Skeletal muscle satellite cell (primary cell): Measurements from ENCODE around the gene AMPD1.
A peak's percentile ranks its signal among the peaks of the same experiment; 100 is the strongest.

Source experiments
- H3K27me3 ChIP-seq: 2 replicates; pipeline ENCODE4 v1.7.0; 2013; ENCODE audit warnings: low read length; ENCODE audit not compliant: control insufficient read depth, insufficient read depth
- H3K36me3 ChIP-seq: 2 replicates; pipeline ENCODE4 v1.7.0; 2013; ENCODE audit warnings: mild to moderate bottlenecking, control low read depth, low read length; ENCODE audit not compliant: insufficient read depth
- H3K4me1 ChIP-seq: 2 replicates; pipeline ENCODE4 v1.7.0; 2013; ENCODE audit warnings: low read length; ENCODE audit not compliant: control insufficient read depth, insufficient read depth
- H3K4me2 ChIP-seq: 2 replicates; pipeline ENCODE4 v1.7.0; 2013; ENCODE audit warnings: mild to moderate bottlenecking, low read length
- H3K4me3 ChIP-seq: 2 replicates; pipeline ENCODE4 v1.7.0; 2013; ENCODE audit warnings: low read length
- H3K9ac ChIP-seq: 2 replicates; pipeline ENCODE4 v1.7.0; 2013; ENCODE audit warnings: mild to moderate bottlenecking, low read depth, low read length, moderate library complexity
- H3K9me3 ChIP-seq: replicated peaks from 2 replicates; pipeline ENCODE4 v1.7.0; 2013; ENCODE audit warnings: mild to moderate bottlenecking, control low read depth, low read length

Gene AMPD1

GRCh38 chr1:114719424-114719787, 24.1 kb upstream of the AMPD1 start:
- H3K4me1 ChIP-seq = peaks cover 12% of the 10 kb centered on the region
- peaks cover 73% of the 10 kb centered on the region for H3K36me3 ChIP-seq
- H3K9me3 ChIP-seq = no peaks in the 10 kb centered on the region
- no peaks in the 10 kb centered on the region for H3K27me3 ChIP-seq
- H3K4me2 ChIP-seq = no peak overlapping the region
- H3K9ac ChIP-seq = no peak overlapping the region
- no peak overlapping the region for H3K4me3 ChIP-seq

GRCh38 chr1:114718661-114719423, 23.5 kb upstream of the AMPD1 start:
- Histone ChIP-seq H3K27me3 (no peaks in the 10 kb centered on the region), H3K36me3 (peaks cover 72% of the 10 kb centered on the region), H3K4me3 (no peak overlapping the region), H3K4me1 (peaks cover 14% of the 10 kb centered on the region), H3K9me3 (no peaks in the 10 kb centered on the region), H3K4me2 (no peak overlapping the region), H3K9ac (no peak overlapping the region)

- Histone ChIP-seq H3K9ac (peak within 1 kb of the TSS; percentile 97), H3K9me3 (no peaks in the 10 kb centered on the region), H3K27me3 (no peaks in the 10 kb centered on the region), H3K36me3 (peaks cover 72% of the 10 kb centered on the region), H3K4me2 (peak within 1 kb of the TSS; percentile 89), H3K4me3 (peak within 1 kb of the TSS; percentile 80), H3K4me1 (peaks cover 14% of the 10 kb centered on the region)
Observed at GRCh38 chr1:114716304-114717170, 21.2 kb upstream of the AMPD1 start, which contains the start of gene NRAS. Gene NRAS, minus strand, starts transcription at chr1:114716771. Its CDS starts 611 bp downstream, at chr1:114716160.

- no peaks in the 10 kb centered on the region for H3K27me3 ChIP-seq
- peak overlapping the region; percentile 80 for H3K4me3 ChIP-seq
- H3K4me1 ChIP-seq = peaks cover 14% of the 10 kb centered on the region
- peaks cover 71% of the 10 kb centered on the region for H3K36me3 ChIP-seq
- H3K4me2 ChIP-seq = peak overlapping the region; percentile 89
- H3K9me3 ChIP-seq = no peaks in the 10 kb centered on the region
- H3K9ac ChIP-seq = peak overlapping the region; percentile 97
Observed at GRCh38 chr1:114715952-114716303, 20.6 kb upstream of the AMPD1 start.

GRCh38 chr1:114712977-114713376, 17.6 kb upstream of the AMPD1 start:
- Histone ChIP-seq H3K4me3 (no peak overlapping the region), H3K9me3 (no peaks in the 10 kb centered on the region), H3K4me1 (peaks cover 14% of the 10 kb centered on the region), H3K36me3 (peaks cover 67% of the 10 kb centered on the region), H3K4me2 (no peak overlapping the region), H3K9ac (no peak overlapping the region), H3K27me3 (no peaks in the 10 kb centered on the region)

GRCh38 chr1:114710360-114710759, 15.0 kb upstream of the AMPD1 start:
- H3K4me2 ChIP-seq = no peak overlapping the region
- no peaks in the 10 kb centered on the region for H3K27me3 ChIP-seq
- H3K9me3 ChIP-seq = no peaks in the 10 kb centered on the region
- H3K36me3 ChIP-seq = peaks cover 83% of the 10 kb centered on the region
- H3K4me3 ChIP-seq = no peak overlapping the region
- H3K4me1 ChIP-seq = peaks cover 5% of the 10 kb centered on the region
- H3K9ac ChIP-seq = no peak overlapping the region

DNA sequence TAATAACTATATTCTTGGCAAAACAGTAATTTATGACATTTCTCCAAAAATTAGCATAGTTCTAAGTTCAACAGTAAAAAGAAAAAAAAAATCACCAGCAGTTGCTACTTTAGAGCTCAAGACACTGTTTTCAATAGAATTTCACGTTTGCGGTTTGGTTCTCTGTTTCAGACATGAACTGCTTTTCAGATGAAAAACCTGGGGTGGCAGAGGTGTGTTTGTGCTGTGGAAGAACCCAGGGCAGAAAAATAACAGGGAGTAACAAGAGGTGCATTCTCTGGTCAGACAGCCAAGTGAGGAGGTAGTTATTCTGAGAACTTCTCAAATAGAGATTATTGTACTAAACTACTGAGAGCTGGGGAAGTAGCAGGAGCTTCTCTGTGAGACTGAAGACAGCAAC, 12.3 kb upstream of the AMPD1 start:
- H3K4me2 ChIP-seq = no peak overlapping the region
- H3K27me3 ChIP-seq = no peaks in the 10 kb centered on the region
- no peak overlapping the region for H3K9ac ChIP-seq
- H3K4me3 ChIP-seq = no peak overlapping the region
- H3K4me1 ChIP-seq = no peaks in the 10 kb centered on the region
- H3K9me3 ChIP-seq = no peaks in the 10 kb centered on the region
- H3K36me3 ChIP-seq = peaks cover 75% of the 10 kb centered on the region

GRCh38 chr1:114703242-114703641, 7.9 kb upstream of the AMPD1 start:
- no peak overlapping the region for H3K4me2 ChIP-seq
- peaks cover 38% of the 10 kb centered on the region for H3K36me3 ChIP-seq

GRCh38 chr1:114702737-114703136, 7.4 kb upstream of the AMPD1 start:
- Histone ChIP-seq H3K4me2 (no peak overlapping the region), H3K27me3 (no peaks in the 10 kb centered on the region), H3K36me3 (peaks cover 33% of the 10 kb centered on the region), H3K4me3 (no peak overlapping the region), H3K4me1 (no peaks in the 10 kb centered on the region), H3K9me3 (no peaks in the 10 kb centered on the region), H3K9ac (no peak overlapping the region)

More at GRCh38 chr1:114703242-114703641, 7.9 kb upstream of the AMPD1 start:
- Histone ChIP-seq H3K4me3 (no peak overlapping the region), H3K9me3 (no peaks in the 10 kb centered on the region), H3K4me1 (no peaks in the 10 kb centered on the region), H3K27me3 (no peaks in the 10 kb centered on the region), H3K9ac (no peak overlapping the region)

DNA sequence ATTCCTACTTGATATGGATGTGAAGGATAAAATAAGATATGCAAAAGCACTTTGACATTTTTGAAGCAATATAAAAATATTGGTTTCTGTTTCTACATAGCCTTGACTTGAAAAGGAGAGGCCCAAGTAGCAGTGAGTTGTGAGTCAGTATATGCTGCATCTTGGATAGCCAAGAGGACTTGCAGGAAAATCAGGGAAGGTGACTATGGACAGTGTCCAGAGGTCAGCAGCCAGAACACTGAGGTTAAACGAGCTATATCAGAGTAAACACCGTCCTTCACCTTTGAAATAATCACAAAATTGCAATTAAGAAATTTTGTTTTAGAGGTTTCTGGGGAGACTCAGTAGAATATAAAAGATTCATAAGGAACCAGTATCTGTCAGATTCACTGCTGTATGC, 6.6 kb upstream of the AMPD1 start:
- Histone ChIP-seq H3K36me3 (peaks cover 25% of the 10 kb centered on the region), H3K4me3 (no peak overlapping the region), H3K9me3 (no peaks in the 10 kb centered on the region), H3K27me3 (no peaks in the 10 kb centered on the region), H3K4me2 (no peak overlapping the region), H3K9ac (no peak overlapping the region), H3K4me1 (no peaks in the 10 kb centered on the region)

GRCh38 chr1:114700036-114700600, 4.8 kb upstream of the AMPD1 start:
- Histone ChIP-seq H3K4me2 (no peak overlapping the region), H3K9me3 (no peaks in the 10 kb centered on the region), H3K9ac (no peak overlapping the region), H3K36me3 (peaks cover 7% of the 10 kb centered on the region), H3K27me3 (no peaks in the 10 kb centered on the region), H3K4me3 (no peak overlapping the region), H3K4me1 (peaks cover 3% of the 10 kb centered on the region)
